BJ (cell line): ENCODE data around the gene DYNLRB1. TPM values are rescaled to one million over a fixed set of nuclear protein-coding genes. Genes with fewer than 3 reads are reported as not detected.
"Not testable (repeated sequence)": the region's sequence is repeated elsewhere in the genome, so short reads cannot be mapped to it uniquely, and the experiment has no call there.

ENCODE experiments used
- CTCF ChIA-PET: fragments of 350-600 bp; formaldehyde crosslinking; extraction: SDS; loops from one replicate; lab custom pipeline; 2021; ENCODE audit warnings: antibody characterized with exemption, inconsistent platforms; lab: Yijun Ruan, JAX
- POLR2A ChIA-PET: fragments of 300-600 bp; sonication (Branson Sonifier 250); formaldehyde crosslinking; extraction: SDS; loops from one replicate; lab custom pipeline; 2021; ENCODE audit warnings: antibody characterized with exemption; lab: Charles Lee
- DNase-seq: peaks from one replicate; pipeline ENCODE4 v3.0.0-alpha.2; 2011; ENCODE audit warnings: low read depth
- H3K27me3 ChIP-seq: 2 replicates; pipeline ENCODE4 v1.6.0; 2011; ENCODE audit warnings: low read length; ENCODE audit not compliant: control insufficient read depth, insufficient read depth
- H3K36me3 ChIP-seq: 2 replicates; pipeline ENCODE4 v1.5.1; 2011; ENCODE audit warnings: low read length; ENCODE audit not compliant: control insufficient read depth, insufficient read depth
- H3K4me3 ChIP-seq: 2 replicates; pipeline ENCODE4 v1.5.1; 2011; ENCODE audit warnings: low read depth, mild to moderate bottlenecking, control low read depth, low read length
- CTCF ChIP-seq: IDR thresholded peaks from 2 replicates; pipeline ENCODE4 v1.5.1; 2011; ENCODE audit warnings: low read depth, mild to moderate bottlenecking, control low read depth, inconsistent platforms, low read length, moderate library complexity; ENCODE audit not compliant: insufficient read depth
- polyA plus RNA-seq: library from polyadenylated mRNA; depleted of rRNA; stranded (reverse); fragments of >200 nt; gene quantifications from 2 replicates; pipeline ENCODE4 v1.2.3, GENCODE V29; 2011

Gene DYNLRB1
- polyA plus RNA-seq, 1 experiment, result 310 TPM

- no peaks in the 10 kb centered on the region for H3K27me3 ChIP-seq
- CTCF ChIA-PET, result interaction anchor here (0.9 to 9.3 kb wide), 4 partner anchors 21 to 252 kb away, joined by 3 to 63 read pairs (median 4); no protein-coding TSS in a partner anchor
- POLR2A ChIA-PET, result no interaction called here
- no peak for TF ChIP-seq CTCF
- H3K36me3 ChIP-seq, result peaks cover 1% of the 10 kb centered on the region
- DNase-seq, result no peak
- peak overlapping the region; percentile 93 for H3K4me3 ChIP-seq
Measured at GRCh38 chr20:34517114-34517505, 888 bp downstream of the DYNLRB1 start.

GRCh38 chr20:34518863-34519262 is 2.6 kb downstream of the DYNLRB1 start:
- H3K4me3 ChIP-seq, H3K36me3 ChIP-seq, H3K27me3 ChIP-seq, DNase-seq, POLR2A ChIA-PET: not testable (repeated sequence)
- CTCF ChIA-PET, result interaction anchor here (0.6 to 9.3 kb wide), 4 partner anchors 156 to 1803 kb away, joined by 3 to 63 read pairs (median 4); partner anchors contain the start of gene ITCH

- H3K27me3 ChIP-seq, H3K4me3 ChIP-seq, DNase-seq, H3K36me3 ChIP-seq, POLR2A ChIA-PET: not testable (repeated sequence)
- CTCF ChIA-PET, result interaction anchor here (9.3 kb wide), 1 partner anchor 207 kb away, joined by 63 read pairs; no protein-coding TSS in a partner anchor
Measured at GRCh38 chr20:34519841-34520240, 3.6 kb downstream of the DYNLRB1 start.

- H3K36me3 ChIP-seq, result peaks cover 5% of the 10 kb centered on the region
- no peaks in the 10 kb centered on the region for H3K27me3 ChIP-seq
- no peak for DNase-seq
- no peak overlapping the region for H3K4me3 ChIP-seq
- TF ChIP-seq CTCF, result peak; percentile 63
- CTCF ChIA-PET, result interaction anchor here (0.9 to 5.0 kb wide), 10 partner anchors 11 to 333 kb away, joined by 3 to 52 read pairs (median 4); partner anchors contain the start of gene AHCY
- POLR2A ChIA-PET, result no interaction called here
Measured at GRCh38 chr20:34522969-34523871, 7.0 kb downstream of the DYNLRB1 start.

- ChIA-PET CTCF (interaction anchor here (0.7 to 5.0 kb wide), 4 partner anchors 10 to 334 kb away, joined by 4 to 52 read pairs (median 16); no protein-coding TSS in a partner anchor), POLR2A (no interaction called here)
- Histone ChIP-seq H3K36me3 (peaks cover 12% of the 10 kb centered on the region), H3K27me3 (no peaks in the 10 kb centered on the region), H3K4me3 (no peak overlapping the region)
- DNase-seq, result no peak
- TF ChIP-seq CTCF, result no peak
Measured at GRCh38 chr20:34524426-34524825, 8.2 kb downstream of the DYNLRB1 start.

GRCh38 chr20:34525342-34525708 is 9.1 kb downstream of the DYNLRB1 start:
- CTCF ChIA-PET, result interaction anchor here (3.5 to 5.0 kb wide), 2 partner anchors 14 to 212 kb away, joined by 23 to 52 read pairs; no protein-coding TSS in a partner anchor

More at GRCh38 chr20:34525342-34525708, 9.1 kb downstream of the DYNLRB1 start:
- POLR2A ChIA-PET, result interaction anchor here (0.5 to 0.7 kb wide), 2 partner anchors 64 to 162 kb away, joined by 3 to 5 read pairs; partner anchors contain the start of gene ITCH
- Histone ChIP-seq H3K27me3 (no peaks in the 10 kb centered on the region), H3K4me3 (no peak overlapping the region), H3K36me3 (peaks cover 15% of the 10 kb centered on the region)
- DNase-seq, result no peak
- no peak for TF ChIP-seq CTCF
